GM19043 (cell line): ENCODE measurements around the gene CTTN.
"Not testable (repeated sequence)": the region's sequence is repeated elsewhere in the genome, so short reads cannot be mapped to it uniquely, and the experiment has no call there.

Experiments
- ATAC-seq: cut with Tn5 transposase; IDR thresholded peaks from one replicate; pipeline ENCODE4 v1.9.1; 2021; ENCODE audit warnings: low read depth; ENCODE audit not compliant: unreplicated experiment

The CTTN gene

DNA sequence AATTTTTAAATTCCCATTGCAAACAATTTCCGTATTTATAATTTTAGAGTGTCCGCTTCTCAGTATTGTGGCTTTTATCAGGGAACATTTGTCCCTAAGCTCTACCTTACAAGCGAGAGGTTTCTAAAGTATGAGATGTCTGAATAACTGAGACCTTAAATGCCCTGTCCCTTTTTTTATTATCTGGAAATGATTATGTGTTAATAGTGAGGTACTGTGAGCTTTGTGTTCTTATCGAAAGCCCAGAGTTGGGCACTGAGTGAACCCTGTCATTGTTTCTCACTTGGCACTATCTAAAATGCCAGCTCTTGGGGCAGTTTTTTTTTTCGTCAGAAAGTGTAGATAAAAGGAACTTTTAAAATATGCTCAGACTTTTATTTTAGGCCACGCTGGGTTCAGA lies 9.5 kb downstream of the CTTN start:
- no peak for ATAC-seq

DNA sequence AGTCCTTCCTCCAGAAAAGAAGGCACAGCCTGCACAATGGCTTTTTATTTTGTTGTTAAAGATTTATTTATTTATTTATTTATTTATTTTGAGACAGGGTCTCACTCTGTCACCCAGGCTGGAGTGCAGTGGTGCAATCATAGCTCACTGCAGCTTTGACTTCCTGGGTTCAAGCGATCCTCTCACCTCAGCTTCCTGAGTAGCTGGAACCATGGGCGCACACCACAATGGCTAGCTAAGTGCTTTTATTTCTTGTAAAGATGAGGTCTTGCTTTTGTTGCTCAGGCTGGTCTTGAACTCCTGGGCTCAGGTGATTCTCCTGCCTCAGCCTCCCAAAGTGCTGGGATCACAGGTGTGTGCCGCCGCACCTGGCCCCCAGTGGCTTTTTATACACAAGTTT lies 10.0 kb downstream of the CTTN start:
- not testable (repeated sequence) for ATAC-seq

DNA sequence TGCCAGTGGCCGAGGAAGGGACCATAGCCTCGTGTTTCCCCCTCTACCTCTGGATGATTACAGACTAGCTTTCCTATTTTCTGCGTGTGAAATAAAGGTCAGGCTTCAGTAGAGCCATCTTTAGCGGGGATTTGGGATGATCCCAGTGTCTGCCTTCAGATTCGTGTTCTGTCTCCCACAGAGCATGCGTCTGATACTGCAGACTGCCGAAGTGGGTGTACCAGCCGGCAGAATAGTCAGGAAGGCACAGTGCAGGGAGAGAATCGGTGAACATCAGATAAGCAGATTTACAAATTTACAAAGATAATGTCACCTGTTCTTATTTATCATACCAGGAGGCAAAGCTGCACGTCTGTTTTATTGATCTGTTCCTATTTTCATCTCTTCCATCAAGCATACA lies 11.1 kb downstream of the CTTN start:
- no peak for ATAC-seq

DNA sequence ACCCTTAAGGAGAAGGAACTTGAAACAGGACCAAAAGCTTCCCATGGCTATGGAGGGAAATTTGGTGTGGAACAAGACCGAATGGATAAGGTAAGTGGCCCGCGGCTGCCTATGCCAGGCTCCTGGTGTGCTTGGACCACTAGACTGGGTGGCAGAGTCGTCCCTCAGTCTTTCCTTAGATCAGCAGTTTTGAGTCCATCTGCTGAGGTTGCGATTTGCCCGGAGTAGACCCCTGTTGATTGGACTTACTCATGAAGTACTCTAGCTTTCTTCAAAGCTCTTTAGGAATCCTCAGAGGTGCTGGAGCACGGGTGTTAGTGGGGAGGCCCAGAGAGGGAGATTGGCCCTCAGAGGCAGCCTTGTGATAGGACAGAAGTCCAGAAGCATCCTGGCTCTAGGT lies 11.5 kb downstream of the CTTN start:
- ATAC-seq = no peak

DNA sequence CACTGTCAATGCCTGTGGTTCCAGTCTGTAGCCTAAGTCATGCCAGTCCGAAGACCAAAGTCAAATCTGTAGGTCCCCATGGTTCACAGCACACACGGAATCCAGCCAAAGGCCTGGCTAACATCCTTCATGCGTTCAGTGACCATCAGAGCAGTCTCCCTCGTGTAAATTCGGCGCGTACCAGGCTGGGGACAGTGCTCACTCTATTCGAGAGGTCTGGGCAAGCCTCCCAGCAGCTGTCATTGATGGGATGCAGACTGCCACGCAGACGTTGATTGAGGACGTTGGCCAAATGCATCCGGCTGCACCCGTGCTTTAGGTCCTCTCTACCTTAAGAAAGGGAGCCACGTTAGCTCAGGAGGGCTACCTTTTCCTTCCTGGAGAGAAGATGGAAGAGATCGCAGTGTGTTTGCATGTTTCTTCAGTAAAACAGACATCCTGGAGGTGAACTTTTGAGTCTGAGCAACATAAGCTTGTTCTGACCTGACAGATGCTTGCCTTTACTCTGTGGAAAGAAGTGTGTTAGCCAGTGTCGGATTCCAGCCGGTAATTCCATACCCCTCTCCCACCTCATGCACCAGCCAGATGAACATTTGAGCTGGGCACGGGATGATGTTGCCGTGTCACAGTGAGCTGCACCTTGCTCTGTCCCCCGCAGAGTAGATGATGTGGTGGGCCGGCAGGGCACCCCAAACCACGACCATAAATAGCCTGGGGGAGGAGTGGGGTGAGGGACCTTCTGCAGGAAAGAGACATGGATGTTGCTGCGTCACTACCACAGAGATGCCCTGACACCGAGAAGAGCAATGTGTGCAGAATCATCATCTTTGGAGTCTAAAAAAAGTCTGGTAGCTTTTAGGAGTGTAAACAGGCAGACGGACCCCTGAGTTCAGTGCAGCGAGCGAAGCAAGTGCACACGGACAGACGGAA lies 12.2 kb downstream of the CTTN start:
- no peak for ATAC-seq

DNA sequence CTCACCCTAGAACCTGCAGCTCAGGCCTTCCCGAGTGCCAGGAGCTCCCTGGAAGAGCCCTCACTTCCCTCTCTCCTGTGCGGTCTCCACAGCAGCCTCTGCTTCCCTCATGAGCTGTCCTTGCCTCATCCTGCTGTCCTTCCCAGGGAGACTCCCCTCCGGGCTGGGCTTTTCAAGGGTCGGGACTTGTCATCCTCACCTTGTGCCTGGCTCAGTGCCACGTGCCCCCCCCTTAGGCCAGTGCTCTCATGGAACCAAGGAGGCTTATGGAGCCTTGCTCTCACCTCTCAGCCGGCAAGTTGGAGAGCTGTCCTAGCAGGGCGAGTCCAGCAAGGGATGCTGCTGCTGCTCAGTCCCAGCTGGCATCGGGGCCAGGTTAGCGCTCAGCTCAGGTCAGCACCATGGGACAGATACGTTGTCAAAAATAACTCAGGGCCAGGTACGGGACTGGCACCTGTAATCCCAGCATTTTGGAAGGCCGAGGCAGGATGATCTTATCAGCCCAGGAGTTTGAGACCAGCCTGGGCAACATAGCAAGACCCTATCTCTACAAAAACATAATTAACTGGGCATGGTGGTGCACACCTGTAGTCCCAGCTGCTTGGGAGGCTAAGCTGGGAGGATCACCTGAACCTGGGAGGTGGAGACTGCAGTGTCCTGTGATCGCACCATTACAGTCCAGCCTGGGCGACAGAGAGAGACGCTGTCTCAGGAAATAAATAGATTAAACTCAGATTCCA lies 13.6 kb downstream of the CTTN start:
- ATAC-seq = no peak

DNA sequence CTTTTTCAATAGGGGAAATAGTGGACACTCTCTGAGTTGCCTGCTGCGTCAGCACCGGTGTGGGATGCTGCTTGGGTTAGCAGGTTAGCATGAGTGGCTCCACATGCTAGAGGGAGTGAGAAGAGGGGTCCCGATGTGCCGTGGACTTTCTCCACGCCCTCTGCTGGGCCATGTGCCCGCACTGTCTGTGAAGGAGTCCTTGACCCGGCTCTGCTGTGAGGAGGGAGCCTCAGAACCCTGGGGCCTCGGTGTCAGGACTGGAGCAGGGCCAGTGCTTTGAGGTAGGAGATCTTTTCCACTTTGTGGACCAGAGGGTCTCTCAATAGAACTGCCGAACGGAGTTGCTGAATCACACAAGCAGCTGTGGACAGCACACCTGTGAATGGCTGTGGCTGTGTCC lies 14.8 kb downstream of the CTTN start:
- no peak for ATAC-seq

DNA sequence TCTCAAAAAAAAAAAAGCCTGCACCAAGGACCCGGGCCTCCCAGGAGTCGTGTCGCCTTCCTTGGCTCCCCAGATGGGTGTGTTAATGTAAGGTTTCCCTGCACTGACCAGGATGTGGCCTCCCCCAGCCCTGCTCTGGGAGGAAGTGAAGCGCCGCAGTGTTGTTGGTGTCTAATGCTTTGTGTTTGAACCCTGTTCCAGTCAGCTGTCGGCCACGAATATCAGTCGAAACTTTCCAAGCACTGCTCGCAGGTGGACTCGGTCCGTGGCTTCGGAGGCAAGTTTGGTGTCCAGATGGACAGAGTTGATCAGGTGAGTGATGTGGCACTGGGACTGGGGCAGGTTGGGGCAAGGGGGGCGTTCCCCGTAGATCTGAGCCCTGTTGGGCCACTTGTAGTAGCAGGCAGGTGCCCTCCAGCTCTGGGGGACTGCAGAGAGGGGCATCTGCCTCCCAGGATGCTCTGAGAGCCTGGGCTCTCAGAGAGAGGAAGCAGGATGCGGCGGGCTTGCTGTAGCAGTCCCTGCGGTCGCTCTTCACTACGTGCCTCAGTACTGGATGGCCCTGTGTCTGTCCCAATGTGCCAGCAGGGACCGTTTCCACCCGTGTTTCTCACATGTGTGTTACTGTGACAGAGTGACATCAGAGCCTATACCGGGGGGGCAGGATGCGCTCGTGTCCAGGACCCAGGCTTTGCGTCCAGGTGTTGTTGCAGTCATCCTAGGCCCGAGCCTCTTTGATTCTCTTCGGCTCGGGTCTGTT lies 16.2 kb downstream of the CTTN start:
- no peak for ATAC-seq

DNA sequence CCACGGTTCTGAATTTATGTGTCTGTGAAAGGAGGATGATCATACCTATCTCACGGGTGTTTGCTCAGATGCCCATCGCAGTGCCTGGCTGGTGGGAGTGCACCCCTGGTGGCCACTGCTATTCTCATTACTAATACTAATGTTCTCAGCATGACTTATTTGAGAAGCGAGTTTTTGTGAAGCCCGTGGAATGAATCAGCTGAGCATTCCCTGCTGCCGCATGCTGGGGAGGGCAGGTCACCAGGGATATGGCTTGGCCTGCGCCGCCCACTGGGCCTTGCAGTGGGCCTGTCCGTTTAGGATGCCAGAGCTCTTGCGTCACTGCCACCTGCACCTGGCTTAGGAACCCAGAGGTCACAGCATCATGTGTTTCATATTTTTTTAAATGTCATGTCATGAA lies 16.9 kb downstream of the CTTN start:
- ATAC-seq = no peak

DNA sequence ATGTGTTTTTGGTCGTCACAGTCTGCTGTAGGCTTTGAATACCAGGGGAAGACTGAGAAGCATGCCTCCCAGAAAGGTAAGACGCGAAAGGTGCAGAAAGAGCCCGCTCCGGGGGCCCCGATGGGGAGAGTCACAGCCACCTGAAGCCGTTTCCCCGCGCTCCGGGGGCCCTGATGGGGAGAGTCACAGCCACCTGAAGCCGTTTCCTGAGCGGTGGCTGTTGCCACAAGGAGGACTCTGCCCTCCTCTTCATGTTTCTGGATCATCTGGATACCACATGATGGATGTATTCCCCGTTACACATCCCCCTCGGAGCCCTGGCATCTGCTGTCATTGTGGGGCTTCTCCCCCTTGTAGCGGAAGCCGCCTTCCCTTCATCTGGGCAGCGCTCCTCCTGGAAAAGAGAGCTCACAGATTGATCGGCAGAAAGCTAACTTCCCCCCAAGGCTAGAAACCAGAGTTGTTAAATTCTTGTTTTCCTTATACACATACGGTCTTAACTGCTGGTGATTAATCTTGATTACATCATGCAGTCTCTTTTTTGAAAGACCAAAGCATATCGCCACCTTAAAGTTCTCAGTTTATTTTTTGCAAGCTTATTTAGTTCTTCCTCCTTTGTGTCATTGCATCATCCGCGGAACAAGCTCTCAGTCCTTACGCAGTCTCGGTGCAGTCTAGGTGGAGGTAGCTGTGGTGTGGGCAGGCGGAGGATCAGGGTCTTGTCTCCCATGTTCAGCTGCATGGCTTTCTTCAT lies 17.5 kb downstream of the CTTN start:
- ATAC-seq = no peak

DNA sequence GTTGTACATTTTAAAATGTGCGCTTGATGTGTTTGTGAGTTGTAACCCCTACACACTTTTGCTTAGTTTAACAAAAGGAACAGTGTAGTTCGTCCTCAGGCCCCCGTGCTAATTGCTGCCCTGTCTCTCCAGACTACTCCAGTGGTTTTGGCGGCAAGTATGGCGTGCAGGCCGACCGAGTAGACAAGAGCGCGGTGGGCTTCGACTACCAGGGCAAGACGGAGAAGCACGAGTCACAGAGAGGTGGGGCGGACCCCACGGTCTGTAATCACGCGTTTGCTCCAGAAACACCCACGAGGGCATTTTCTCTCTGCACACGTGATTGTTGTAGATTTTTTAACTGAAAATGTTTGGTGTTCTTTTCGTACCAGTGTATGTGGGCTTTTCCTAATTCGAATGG lies 18.6 kb downstream of the CTTN start:
- no peak for ATAC-seq

DNA sequence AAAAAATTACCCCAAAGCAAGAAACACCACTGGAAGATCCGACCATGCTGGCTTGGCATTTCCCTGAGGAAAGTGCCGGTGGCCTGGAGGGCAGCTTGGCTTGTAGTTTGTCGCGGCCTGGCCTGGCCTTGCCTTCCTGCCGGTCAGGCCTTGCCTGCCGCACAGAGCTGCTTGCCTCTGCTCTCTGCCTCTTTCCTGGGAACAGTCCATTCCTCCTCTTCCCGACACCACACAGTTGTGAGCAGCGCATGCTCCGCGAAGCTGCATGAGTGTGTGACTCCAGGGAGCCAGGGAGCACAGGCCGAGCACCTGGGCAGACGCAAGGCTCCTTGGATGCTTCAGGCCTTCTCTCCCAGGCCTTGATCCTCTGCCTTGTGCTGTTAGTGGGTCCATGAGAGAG lies 19.8 kb downstream of the CTTN start:
- no peak for ATAC-seq

DNA sequence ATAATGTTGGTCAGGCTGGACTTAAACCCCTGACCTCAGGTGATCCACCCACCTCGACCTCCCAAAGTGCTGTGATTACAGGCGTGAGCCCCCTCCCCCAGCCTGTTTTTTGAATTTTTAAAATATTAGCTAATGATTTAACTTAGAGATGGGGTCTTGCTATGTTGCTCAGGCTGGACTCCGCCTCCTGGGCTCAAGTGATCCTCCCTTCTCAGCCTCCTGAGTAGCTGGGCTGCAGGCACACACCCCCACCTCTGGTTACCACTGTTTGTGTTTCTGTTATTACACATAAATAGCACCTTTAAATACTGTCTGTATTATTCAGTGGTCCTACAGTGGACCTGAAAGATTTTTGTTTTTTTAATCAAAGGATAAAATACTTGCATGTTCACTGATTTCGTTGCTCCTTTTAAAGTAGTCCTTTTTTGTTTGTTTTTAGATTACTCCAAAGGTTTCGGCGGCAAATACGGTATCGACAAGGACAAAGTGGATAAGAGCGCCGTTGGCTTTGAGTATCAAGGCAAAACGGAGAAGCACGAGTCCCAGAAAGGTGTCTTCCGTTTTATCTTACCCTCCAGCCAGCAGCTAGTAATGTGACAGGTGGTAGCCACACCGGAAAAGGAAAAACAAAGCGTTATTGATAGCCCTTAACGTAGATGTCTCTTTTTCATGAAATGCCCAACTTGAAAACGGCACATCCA lies 21.1 kb downstream of the CTTN start:
- no peak for ATAC-seq

DNA sequence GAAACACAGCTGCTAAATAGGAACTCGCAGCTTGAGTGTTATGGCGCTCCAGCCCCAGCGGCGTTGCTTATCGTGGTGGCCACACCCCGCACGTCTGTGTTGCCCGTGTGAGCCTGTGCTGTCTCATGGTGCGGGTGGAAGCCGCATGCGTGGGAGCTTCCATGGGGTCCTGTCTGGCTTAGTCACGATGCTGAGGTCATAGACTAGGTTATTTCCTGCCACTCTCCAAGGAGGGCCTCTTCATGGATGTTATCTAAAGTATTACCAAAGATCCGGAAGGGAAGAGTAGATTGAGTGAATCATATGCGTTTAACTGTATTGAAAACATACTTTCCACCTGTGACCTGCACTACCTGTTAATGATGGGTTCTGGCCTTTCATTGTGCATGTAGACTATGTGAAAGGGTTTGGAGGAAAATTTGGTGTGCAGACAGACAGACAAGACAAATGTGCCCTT lies 21.7 kb downstream of the CTTN start:
- ATAC-seq = no peak

DNA sequence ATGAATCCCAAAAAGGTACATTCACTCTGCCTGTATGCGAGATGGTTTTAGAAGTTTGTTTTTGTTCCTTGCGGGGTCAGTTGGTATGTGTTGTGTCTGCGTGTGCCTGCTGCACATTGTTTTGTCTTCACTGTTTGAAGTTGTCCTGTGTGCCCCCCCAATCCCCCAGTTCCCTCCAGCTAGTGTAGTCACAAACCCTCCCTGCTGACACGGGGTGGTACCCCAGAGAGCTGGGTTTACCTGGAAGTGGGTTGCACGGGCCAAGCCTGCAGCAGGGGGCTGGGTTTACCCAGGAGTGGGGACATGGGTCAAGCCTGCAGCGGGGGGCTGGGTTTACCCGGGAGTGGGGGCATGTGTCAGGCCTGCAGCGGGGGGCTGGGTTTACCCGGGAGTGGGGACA lies 22.2 kb downstream of the CTTN start:
- no peak for ATAC-seq

DNA sequence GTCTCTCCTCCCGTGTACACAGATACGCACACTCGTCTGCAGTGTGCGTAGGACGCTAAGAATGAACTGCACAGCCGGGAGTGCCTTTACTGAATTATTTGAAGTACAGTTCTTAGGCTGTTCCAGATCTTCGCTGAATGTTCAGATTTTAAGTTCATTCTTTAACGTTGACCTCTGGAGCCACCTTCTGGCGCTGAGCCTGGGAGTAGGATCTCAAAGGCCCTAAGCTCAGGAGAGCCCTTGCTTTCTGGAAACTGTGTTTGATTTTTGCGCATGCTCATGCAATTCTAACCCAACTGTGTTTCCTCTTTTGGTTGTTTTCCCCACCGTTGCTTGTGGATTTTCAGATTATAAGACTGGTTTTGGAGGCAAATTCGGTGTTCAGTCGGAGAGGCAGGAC lies 22.8 kb downstream of the CTTN start:
- ATAC-seq = no peak

DNA sequence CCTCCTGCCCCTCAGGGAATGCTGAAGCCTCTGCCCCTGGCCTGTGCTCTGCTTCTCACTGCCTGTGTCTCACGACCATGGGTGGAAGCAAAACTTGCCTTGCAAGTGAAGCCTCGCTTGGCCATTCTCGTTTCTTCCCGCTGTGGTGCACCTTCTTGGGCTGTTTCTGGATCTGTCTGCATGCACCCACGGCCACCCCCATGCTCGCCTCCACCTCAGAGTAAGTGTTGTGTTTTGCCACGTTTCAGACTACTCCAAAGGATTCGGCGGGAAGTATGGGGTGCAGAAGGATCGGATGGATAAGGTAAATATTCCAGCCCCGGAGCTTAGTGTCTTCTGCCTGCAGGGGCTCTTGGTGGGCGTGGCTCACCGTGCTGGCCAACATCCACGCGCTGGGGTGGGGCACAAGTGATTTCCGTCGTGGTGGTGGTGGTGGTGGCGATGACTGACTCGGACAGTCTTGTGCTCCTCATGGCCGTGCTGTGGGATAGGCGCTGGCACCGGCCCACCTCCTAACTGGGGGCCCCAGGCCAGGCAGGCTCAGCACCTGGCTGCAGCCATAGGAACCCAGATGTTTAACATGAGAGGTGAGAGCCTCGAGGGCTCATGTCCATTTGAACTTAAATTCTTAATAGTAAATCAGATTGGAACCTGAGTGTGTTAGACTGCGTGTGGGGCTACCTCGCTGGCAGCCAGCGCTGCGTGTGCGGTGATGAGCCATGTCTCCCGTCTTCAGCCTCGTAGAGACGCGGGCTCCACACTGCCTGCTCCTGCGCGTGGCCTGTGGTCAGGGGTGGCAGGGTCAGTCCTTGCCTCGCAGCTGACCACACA lies 24.6 kb downstream of the CTTN start:
- no peak for ATAC-seq

DNA sequence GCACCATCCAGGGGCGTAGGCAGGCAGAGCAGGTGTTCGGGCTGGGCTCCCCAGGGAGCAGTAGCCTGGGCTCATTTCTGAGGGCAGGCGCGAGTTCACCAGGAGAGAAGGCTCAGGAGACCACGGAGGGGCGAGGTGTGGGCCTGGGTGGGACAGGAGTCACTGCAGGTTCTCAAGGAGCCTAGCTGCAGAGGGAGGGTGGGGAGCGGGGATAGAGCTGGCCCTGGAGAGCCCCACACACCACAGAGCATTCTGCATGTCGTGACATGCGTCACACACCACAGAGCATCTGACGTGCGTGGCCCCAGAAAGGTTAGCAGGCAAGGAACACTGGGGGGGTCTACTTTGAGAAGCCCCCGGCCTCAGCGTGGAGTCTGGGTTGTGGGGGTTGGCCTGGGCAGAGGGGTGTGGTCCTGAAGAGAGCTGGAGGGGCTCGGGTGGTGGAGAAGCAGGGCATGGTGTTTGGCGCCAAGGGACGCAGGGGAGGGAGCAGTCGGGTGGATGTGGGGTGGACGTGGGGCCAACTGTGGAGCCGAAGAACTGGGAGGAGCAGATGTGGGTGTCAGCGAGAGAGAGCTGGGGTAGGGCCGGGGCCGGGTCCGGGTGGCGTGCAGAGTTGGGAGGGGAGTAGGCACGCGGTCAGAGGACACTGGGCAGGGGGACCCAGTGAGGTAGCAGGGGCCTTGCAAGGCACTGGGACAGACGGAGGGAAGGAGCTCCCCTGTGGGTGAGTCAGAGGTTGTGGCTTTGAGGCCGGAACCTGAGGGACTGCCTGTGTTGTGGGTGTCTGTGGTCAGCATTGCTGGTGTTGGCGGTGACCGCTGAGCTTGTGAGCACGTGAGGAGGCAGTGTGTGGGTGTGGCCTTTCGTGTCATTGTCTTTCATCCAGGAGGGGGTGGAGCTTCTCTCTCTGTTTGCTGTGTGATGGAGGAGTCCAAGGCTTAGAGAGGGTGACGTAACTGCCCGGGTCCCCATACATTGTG lies 25.5 kb downstream of the CTTN start:
- no peak for ATAC-seq
